HT-29 (cell line): ENCODE results near the gene APELA. TPM values are rescaled to one million over a fixed set of nuclear protein-coding genes. Genes with fewer than 3 reads are reported as not detected.
"Not testable (repeated sequence)": the region's sequence is repeated elsewhere in the genome, so short reads cannot be mapped to it uniquely, and the experiment has no call there.

Source experiments
- DNase-seq: peaks from one replicate; pipeline ENCODE4 v3.0.0-alpha.2; 2015; ENCODE audit warnings: low spot score
- total RNA-seq: library from RNA; depleted of rRNA; stranded (reverse); fragments of >200 nt; shearing (Covaris generic); gene quantifications from 2 replicates; pipeline ENCODE4 v1.2.3, GENCODE V29; 2014; rRNA removed

Gene APELA
- total RNA-seq, 1 experiment from 2014 or later, result not detected

DNA sequence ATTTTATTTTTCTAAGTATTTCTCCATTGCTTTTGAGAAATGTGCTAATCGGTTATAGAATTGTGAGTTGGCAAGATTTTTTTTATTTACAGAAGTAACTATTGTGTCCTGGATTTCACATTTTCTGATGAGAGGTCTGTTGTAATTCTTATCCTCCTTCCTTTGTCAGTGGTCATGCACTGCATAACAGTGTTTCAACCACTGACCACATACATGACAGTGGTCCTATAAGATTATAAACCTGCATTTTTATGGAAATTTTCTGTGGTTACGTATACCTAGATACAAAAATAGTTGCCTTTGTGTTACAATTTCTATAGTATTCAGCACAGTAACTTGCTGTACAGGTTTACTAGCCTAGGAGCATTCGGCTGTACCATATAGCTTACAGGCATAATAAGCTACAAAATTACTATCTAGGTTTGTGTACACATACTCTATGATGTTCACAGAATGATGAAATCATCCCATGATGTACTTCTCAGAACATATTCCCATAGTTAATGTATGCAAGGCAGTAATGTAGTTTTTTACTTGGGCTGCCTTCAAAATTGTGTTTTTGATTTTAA is 47.8 kb downstream of the APELA start:
- no peak for DNase-seq

- DNase-seq, result no peak
These were observed 49.3 kb downstream of the APELA start for GRCh38 chr4:164926301-164926700.

- DNase-seq, result not testable (repeated sequence)
These were observed 50.1 kb downstream of the APELA start for GRCh38 chr4:164927101-164927500.

GRCh38 chr4:164930647-164931046 is 53.7 kb downstream of the APELA start:
- DNase-seq, result no peak

DNA sequence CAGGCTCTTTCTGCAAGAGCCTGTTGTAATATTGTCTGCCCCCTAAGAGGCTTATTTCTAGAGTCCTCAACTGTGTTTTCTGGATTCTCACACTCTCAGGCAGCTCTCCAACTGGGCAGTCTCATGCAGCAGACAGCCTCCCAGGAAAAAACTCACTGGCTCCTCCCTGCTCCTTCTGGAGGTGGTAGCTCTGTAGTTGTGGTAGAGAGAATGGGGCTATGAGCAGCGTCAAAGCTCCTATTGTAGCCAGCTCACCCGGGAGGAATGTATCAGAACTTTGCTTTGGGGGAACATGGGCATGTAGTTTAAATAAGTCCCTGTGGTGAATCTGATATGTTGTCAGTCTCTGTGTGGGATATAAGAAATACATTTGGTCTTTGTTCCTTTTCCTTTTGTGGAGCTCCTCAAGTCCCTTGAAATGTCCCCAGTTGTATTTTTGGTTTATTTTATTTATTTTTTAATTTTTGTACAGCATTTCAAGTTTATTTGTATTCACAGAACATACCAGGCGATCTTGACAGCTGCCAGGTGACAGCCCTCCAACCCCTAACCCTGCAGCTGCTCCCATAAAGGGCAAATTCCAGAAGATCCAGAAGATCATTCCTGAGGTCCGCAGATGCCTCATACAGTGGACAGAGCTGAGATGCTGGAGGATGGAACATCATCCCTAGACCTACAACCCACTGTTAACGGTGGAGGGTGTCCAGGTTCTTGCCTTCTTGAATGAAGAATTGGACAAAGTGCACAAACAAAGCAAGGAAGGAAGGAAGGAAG is 54.8 kb downstream of the APELA start:
- DNase-seq, result no peak

DNA sequence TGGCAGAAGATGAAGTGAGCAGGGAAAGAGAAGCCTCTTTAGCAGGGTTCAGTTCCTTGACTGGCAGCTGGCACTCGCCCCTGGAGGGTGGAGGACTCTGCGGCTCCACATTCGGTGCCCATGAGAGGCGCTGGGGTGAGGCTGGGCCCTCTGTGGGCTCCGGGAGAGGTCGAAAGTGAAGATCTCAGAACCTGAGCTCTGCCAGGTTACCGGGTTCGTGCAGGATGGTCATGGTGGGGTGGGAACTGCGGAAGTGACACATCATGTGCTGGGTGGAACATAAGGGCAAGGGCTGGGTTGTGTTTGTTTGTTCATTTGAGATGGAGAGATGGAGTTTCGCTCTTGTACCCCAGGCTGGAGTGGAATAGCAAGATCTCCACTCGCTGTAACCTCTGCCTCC is 56.3 kb downstream of the APELA start:
- DNase-seq, result no peak

GRCh38 chr4:164935363-164935762 is 58.4 kb downstream of the APELA start:
- peak; percentile 19 for DNase-seq

- DNase-seq, result not testable (repeated sequence)
These were observed 59.1 kb downstream of the APELA start for GRCh38 chr4:164935865-164936606.

DNA sequence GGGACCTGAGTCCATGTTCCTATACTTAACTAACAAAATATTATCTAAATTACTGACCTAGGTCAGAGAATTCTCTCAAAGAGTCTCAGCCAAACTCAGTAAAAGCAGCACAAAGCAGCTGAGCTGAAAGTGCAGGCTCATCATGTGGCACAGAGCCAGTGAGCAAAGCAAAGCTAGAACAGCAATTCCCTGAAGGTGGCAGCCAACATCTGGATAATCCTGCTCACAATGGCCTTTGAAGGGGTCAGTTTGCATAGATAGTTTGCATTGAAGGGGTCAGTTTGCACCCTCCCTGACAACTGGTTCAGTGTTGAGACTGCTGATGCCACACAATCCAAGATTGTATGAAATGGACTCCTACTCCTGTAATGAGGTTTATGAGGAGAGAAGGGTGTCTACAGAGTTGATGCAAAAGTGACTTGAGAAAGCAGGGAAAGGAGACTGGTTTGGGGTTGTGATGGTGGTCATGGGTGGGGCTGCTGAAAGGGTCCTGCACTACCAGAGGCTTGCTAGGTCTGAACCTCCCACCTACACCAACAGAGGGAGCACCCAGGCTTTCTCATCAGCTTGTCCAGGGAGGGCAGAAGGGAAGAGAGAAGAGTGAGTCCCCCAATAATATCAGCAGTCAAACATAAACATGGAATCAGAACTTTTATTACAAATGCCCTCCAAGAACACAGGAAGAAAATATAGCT is 60.7 kb downstream of the APELA start:
- DNase-seq, result no peak

- no peak for DNase-seq
These were observed 66.2 kb downstream of the APELA start for GRCh38 chr4:164943192-164943591.

- no peak for DNase-seq
These were observed 68.2 kb downstream of the APELA start for GRCh38 chr4:164945146-164945545.

- no peak for DNase-seq
These were observed 69.8 kb downstream of the APELA start for GRCh38 chr4:164946810-164947209.

Other genes with a start within 250 kb of the APELA start
- gene SMIM31, start 123.0 kb upstream of the APELA start, total RNA-seq, result 0.05 and 0.25 TPM in 2 replicates
- gene TRIM61, start 100.5 kb downstream of the APELA start, total RNA-seq, result not detected in 2 replicates
- gene TRIM60, start 154.8 kb downstream of the APELA start, total RNA-seq, result not detected in 2 replicates
- gene TRIM75, start 176.7 kb downstream of the APELA start, total RNA-seq, result not detected in 2 replicates
- gene TMEM192, start 235.7 kb downstream of the APELA start, total RNA-seq, result 3.3 and 4.0 TPM in 2 replicates